ENCODE data around the gene RAB31.

The RAB31 gene

GRCh38 chr18:9691235-9691634, 16.9 kb upstream of the RAB31 start:
- no peak for DNase-seq (ENCODE audit: low read depth in 2 of 2)

GRCh38 chr18:9694174-9694573, 13.9 kb upstream of the RAB31 start:
- no peak for DNase-seq (ENCODE audit: low read depth in 2 of 2)

- no peak for DNase-seq (ENCODE audit: low read depth in 2 of 2)
Measured at GRCh38 chr18:9694952-9695495, 13.1 kb upstream of the RAB31 start.

- no peak for DNase-seq (ENCODE audit: low read depth in 2 of 2)
Measured at GRCh38 chr18:9695605-9696004, 12.5 kb upstream of the RAB31 start.

- DNase-seq (ENCODE audit: low read depth in 2 of 2) = no peak
Measured at GRCh38 chr18:9696112-9696511, 12.0 kb upstream of the RAB31 start.

GRCh38 chr18:9696701-9697100, 11.4 kb upstream of the RAB31 start:
- no peak for DNase-seq (ENCODE audit: low read depth in 2 of 2)

GRCh38 chr18:9697121-9697520, 11.0 kb upstream of the RAB31 start:
- no peak for DNase-seq (ENCODE audit: low read depth in 2 of 2)

GRCh38 chr18:9698497-9698896, 9.6 kb upstream of the RAB31 start:
- no peak for DNase-seq (ENCODE audit: low read depth in 2 of 2)

- DNase-seq (ENCODE audit: low read depth in 2 of 2) = no peak
Measured at GRCh38 chr18:9700261-9700796, 7.8 kb upstream of the RAB31 start.

- DNase-seq (ENCODE audit: low read depth in 2 of 2) = no peak
Measured at GRCh38 chr18:9701609-9702349, 6.3 kb upstream of the RAB31 start.

GRCh38 chr18:9704233-9705118, 3.6 kb upstream of the RAB31 start:
- no peak for DNase-seq (ENCODE audit: low read depth in 2 of 2)

GRCh38 chr18:9705183-9705829, 2.8 kb upstream of the RAB31 start:
- no peak for DNase-seq (ENCODE audit: low read depth in 2 of 2)

GRCh38 chr18:9706081-9706935, 1.8 kb upstream of the RAB31 start:
- DNase-seq (ENCODE audit: low read depth in 2 of 2) = no peak

- no peak for DNase-seq (ENCODE audit: low read depth in 2 of 2)
Measured at GRCh38 chr18:9707381-9708056, 582 bp upstream of the RAB31 start.

- no peak for DNase-seq (ENCODE audit: low read depth in 2 of 2)
Measured at GRCh38 chr18:9708434-9709303, 568 bp downstream of the RAB31 start.

- no peak for DNase-seq (ENCODE audit: low read depth in 2 of 2)
Measured at GRCh38 chr18:9709304-9709877, 1.3 kb downstream of the RAB31 start.

GRCh38 chr18:9710037-9710436, 1.9 kb downstream of the RAB31 start:
- no peak for DNase-seq (ENCODE audit: low read depth in 2 of 2)

- no peak for DNase-seq (ENCODE audit: low read depth in 2 of 2)
Measured at GRCh38 chr18:9711361-9712129, 3.4 kb downstream of the RAB31 start.
